ENCODE results near the gene CTNNBL1.
A peak's percentile ranks its signal among the peaks of the same experiment; 100 is the strongest.

Gene CTNNBL1

DNA sequence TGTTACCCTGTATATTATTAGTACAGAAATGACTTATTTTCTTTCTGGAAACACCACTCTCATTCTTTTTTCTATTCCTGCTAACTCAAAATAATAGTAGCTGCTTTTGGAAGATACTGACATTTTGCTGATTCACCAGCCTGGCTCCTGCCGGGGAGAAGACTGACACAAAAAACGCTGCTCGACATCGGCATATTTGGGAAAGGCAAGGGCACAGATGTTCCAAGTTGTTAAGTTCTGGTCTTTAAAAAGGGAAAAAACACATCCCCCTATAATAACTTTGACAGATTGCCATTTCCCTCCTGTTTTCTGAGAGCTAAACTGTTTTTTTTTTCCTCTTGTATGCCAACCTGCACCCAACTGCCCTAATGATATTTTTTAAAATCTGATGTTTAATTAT is 55.4 kb downstream of the CTNNBL1 start:
- no peak for DNase-seq (ENCODE audit: low read depth)
- TF ChIP-seq, protein P1, sequence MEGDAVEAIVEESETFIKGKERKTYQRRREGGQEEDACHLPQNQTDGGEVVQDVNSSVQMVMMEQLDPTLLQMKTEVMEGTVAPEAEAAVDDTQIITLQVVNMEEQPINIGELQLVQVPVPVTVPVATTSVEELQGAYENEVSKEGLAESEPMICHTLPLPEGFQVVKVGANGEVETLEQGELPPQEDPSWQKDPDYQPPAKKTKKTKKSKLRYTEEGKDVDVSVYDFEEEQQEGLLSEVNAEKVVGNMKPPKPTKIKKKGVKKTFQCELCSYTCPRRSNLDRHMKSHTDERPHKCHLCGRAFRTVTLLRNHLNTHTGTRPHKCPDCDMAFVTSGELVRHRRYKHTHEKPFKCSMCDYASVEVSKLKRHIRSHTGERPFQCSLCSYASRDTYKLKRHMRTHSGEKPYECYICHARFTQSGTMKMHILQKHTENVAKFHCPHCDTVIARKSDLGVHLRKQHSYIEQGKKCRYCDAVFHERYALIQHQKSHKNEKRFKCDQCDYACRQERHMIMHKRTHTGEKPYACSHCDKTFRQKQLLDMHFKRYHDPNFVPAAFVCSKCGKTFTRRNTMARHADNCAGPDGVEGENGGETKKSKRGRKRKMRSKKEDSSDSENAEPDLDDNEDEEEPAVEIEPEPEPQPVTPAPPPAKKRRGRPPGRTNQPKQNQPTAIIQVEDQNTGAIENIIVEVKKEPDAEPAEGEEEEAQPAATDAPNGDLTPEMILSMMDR (IDR thresholded peaks at IDR 0.05; ENCODE audit: low read length, missing control alignments): no peak
- H3K4me3 ChIP-seq (replicated peaks; ENCODE audit: low read depth, low read length): no peak overlapping the region

DNA sequence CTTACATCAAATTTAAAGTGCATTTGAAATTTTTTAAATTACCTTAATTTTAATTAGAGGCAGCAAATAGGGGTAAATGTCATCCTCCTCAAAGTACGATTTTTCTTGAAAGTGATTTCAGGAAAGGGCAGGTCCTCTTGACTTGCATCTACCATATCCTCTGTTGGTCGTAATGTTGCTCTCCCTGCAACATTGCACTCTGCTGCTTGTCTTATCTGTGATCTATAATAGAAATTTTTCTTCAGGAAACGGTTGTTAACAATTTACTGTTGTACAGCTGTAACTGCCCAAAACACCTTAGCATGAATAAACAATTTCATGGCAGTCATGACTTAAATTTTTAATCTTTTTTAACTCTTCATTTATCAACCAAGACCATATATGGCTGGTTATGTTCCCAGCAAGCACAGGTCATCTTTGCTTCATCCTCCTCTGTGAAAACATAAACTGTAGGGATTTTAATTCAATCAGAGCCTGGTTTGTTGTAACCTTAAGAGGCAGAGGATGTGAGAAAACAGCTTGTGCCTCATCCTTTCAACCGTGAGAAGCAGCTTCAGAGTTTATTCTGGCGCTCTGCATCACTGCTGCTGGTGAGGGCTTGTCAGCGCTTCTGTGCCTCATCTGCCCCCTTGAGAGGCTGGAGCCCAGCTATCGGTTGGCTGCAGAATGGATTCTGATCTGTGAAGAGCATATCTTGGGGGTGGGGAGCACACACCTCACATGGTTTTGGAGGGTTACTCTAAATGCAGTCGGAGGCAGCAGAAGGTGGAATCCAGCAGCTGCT is 56.0 kb downstream of the CTNNBL1 start:
- H3K4me3 ChIP-seq (replicated peaks; ENCODE audit: low read depth, low read length): no peak overlapping the region
- DNase-seq (ENCODE audit: low read depth): no peak
- TF ChIP-seq, protein P1 (IDR thresholded peaks at IDR 0.05; ENCODE audit: low read length, missing control alignments): no peak

DNA sequence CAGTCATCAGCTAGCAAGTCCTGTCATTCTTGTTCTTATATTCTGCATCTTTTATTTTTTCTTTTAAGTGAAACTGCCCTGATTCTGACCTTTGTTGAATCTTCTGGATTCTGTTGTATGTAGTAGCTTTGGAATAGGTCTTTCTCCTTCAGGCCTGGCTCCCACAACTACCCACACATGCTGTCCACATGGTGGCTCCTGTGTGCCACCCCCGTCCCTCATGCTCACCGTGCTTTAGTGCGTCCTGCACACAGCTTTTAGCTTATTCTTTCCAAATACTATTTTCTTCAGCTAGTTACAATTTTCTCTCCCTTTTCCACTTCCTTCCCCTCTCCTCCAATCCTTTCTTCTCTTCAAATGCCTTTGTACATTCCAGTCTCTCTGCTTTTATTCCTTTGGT is 61.8 kb downstream of the CTNNBL1 start:
- DNase-seq (ENCODE audit: low read depth): peak; percentile 8
- TF ChIP-seq, protein P1 (IDR thresholded peaks at IDR 0.05; ENCODE audit: low read length, missing control alignments): no peak
- no peak overlapping the region for H3K4me3 ChIP-seq (replicated peaks; ENCODE audit: low read depth, low read length)

DNA sequence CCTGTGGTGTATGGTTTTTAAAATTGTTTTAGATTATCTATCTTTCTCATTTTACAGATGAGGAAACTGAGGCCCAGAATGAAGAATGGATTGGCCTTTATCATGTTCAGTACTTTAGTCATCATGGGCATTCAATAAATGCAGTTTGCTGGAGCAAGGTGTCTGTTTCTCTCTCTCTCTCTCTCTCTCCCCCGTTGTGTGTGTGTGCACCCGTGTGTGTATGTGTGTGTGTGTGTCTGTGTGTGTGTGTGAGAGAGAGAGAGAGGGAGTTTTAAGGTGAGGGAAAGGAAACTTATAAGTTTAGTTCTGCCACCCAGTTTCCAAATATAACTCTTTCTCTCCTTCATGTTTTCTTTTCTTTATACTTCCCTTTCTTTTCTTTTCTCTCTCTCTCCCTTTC is 62.4 kb downstream of the CTNNBL1 start:
- no peak overlapping the region for H3K4me3 ChIP-seq (replicated peaks; ENCODE audit: low read depth, low read length)
- no peak for DNase-seq (ENCODE audit: low read depth)
- TF ChIP-seq, protein P1 (IDR thresholded peaks at IDR 0.05; ENCODE audit: low read length, missing control alignments): no peak

DNA sequence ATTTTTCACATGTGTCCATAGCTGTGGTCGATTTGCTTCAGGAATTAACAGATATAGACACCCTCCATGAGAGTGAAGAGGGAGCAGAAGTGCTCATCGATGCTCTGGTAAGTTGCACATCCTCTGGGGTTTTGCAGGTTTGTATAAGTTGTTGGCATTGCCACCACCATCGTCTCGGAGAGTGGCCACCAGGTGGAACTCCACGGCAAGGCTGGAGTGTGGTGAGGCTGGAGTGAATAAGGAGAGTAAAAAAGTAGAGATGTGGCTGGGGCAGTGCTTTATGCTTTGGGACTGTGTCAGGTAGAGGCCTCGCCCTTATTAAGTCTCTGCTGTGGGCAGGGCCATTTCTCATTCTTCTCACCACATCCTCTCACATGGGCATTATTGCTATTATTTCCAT is 63.7 kb downstream of the CTNNBL1 start:
- TF ChIP-seq, protein P1 (IDR thresholded peaks at IDR 0.05; ENCODE audit: low read length, missing control alignments): no peak
- no peak overlapping the region for H3K4me3 ChIP-seq (replicated peaks; ENCODE audit: low read depth, low read length)
- no peak for DNase-seq (ENCODE audit: low read depth)

DNA sequence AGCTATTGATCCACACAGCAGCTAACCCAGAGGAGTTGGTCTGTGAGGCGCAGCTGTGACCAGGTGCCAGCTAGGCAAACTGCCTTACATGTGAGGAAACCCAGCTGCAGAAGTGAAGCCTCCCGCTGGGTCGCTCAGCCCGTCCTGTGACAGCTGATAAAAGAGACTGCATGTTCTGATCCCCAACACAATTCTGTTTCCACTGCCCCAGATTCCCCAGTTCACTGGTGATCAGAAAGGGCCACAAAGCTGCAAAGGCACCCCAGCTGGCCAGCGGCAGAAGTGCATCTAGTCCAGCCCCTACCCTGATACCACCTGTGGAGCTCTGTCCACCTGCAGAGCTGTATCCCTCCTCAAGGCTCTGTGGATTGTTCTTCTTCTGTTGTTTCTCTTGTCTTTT is 64.5 kb downstream of the CTNNBL1 start:
- H3K4me3 ChIP-seq (replicated peaks; ENCODE audit: low read depth, low read length): no peak overlapping the region
- TF ChIP-seq, protein P1 (IDR thresholded peaks at IDR 0.05; ENCODE audit: low read length, missing control alignments): peak; percentile 18
- no peak for DNase-seq (ENCODE audit: low read depth)

DNA sequence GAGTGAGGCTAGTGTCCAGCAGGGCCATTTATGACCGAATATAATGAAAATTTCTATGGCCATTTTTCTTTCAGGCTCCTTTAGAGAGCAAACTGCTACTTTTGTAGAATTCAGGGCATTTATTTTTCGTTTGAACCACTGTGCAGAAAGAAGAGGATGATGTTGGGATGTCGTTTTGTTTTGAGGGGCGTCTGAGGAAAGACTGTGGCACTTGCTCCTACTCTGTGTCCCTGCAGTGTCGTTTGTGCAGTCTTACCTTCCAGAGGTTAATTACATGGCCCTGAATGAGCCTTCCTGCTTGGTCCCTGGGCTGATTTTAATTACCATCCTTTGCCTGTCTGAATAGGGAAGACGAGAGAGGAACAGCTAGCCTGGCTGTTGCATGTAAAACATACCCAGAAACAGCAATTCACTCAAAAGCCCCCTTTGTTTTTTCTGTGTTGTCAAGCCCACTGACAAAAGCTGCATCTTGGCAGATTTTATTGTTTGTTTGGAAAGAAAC is 65.3 kb downstream of the CTNNBL1 start:
- no peak for DNase-seq (ENCODE audit: low read depth)
- TF ChIP-seq, protein P1 (IDR thresholded peaks at IDR 0.05; ENCODE audit: low read length, missing control alignments): no peak
- H3K4me3 ChIP-seq (replicated peaks; ENCODE audit: low read depth, low read length): no peak overlapping the region
